ENCODE data around the gene SPARC. TPM values are rescaled to one million over a fixed set of nuclear protein-coding genes. Genes with fewer than 3 reads are reported as not detected.

The SPARC gene
- total and polyA plus RNA-seq, 4 donors = 145 to 1,186 (median 918) TPM

DNA sequence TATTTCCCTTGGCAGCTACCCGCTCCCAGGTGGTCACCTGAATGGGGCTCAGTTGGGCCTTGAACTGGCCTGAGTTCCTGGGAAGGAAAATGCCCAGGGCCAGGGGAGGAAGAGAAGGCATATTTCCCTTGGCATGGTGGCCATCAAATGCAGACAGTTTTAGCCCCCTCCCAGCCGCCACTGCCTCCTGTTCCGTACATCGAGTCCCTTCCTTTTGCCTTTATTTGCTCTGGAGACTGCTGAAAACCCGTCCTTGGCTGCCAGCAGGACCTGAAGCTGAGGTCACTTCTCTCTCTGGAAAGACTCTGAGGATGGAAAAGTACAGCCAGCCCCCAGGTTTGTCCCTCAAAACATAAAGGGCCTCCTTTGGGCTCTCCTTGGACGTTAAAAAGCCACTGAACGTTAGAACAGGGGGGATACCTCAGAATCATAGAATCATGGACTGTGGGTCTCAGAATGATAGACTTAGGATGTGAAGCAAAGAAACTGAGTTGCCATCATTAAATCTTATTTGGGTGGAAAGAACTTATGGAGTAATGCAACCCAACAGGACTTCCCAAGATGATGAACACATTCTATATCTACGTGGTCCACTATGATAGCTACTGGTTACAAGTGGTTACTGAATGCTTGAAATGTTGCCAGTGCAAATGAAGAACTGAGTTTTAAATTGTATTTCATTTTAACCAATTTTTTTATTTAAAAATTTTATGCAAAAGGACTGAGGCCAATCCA is 7.1 kb downstream of the SPARC start:
- peak overlapping the region; percentile 64 to 84 for H3K27ac ChIP-seq (ENCODE audit: low read depth in 1 of 2, low read length in 1 of 2)
- peaks cover 16 to 76% (median 40%) of the 10 kb centered on the region in 5 donors for H3K4me1 ChIP-seq (ENCODE audit: control insufficient read depth in 5 of 5, insufficient read depth in 5 of 5, low read length in 5 of 5)
- no peaks in the 10 kb centered on the region for H3K27me3 ChIP-seq (ENCODE audit: control insufficient read depth in 3 of 3, insufficient read depth in 3 of 3, low read length in 2 of 3)
- no peak for DNase-seq
- peaks cover 0 to 32% (median 16%) of the 10 kb centered on the region in 4 donors for H3K36me3 ChIP-seq (ENCODE audit: control insufficient read depth in 4 of 4, insufficient read depth in 4 of 4, low read length in 4 of 4)
- H3K4me3 ChIP-seq = no peak overlapping the region
- peaks cover 0 to 6% (median 0%) of the 10 kb centered on the region in 4 donors for H3K9me3 ChIP-seq (ENCODE audit: control insufficient read depth in 4 of 4, insufficient read depth in 3 of 4, low read length in 3 of 4)
- no peak for TF ChIP-seq CTCF (IDR thresholded peaks at IDR 0.05; ENCODE audit: control extremely low read depth, extremely low read depth)
- ATAC-seq (ENCODE audit: insufficient read depth, low FRiP score) = no peak
- H3K9ac ChIP-seq (ENCODE audit: insufficient read depth in 1 of 2, low read length in 2 of 2) = no peak overlapping the region
- 77 to 93% methylated on average over 8 of the region's 8 CpGs for WGBS, 2 donors

DNA sequence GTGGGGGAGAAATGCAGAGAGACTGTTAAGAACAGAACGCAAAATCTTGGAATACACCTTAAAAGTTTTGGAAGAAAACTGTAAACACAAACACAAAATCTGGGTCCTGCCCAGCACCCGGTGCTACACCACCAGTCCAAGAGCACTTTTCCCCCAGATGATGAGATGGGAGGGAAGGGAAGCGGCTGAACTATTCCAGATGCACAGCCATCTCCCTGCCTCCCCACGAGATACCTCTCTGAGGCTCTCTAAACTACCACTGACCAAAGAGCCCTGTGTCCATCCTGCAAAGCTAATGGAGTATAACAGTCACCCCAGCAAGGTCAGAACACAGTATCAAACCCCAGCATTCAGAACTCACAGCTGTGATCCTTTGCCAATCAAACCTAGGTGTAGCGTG is 8.0 kb downstream of the SPARC start:
- Histone ChIP-seq H3K27ac (ENCODE audit: low read depth in 1 of 2, low read length in 1 of 2) (peak overlapping the region; percentile 81 to 84), H3K9ac (ENCODE audit: insufficient read depth in 1 of 2, low read length in 2 of 2) (no peak overlapping the region)
- no peak for ATAC-seq (ENCODE audit: insufficient read depth, low FRiP score)

GRCh38 chr5:151677776-151678545 is 8.8 kb downstream of the SPARC start:
- no peak for ATAC-seq (ENCODE audit: insufficient read depth, low FRiP score)
- WGBS, 2 donors = 16 to 40% methylated on average over 6 of the region's 6 CpGs
- peaks cover 16 to 61% (median 37%) of the 10 kb centered on the region in 5 donors for H3K4me1 ChIP-seq (ENCODE audit: control insufficient read depth in 5 of 5, insufficient read depth in 5 of 5, low read length in 5 of 5)
- no peak for TF ChIP-seq CTCF (IDR thresholded peaks at IDR 0.05; ENCODE audit: control extremely low read depth, extremely low read depth)
- peak overlapping the region; percentile 81 to 84 for H3K27ac ChIP-seq (ENCODE audit: low read depth in 1 of 2, low read length in 1 of 2)
- peak in 2 of 3 donors; percentile 27 to 31 for DNase-seq
- H3K9me3 ChIP-seq (ENCODE audit: control insufficient read depth in 4 of 4, insufficient read depth in 3 of 4, low read length in 3 of 4) = peaks cover 0 to 6% (median 0%) of the 10 kb centered on the region in 4 donors
- no peak overlapping the region for H3K4me3 ChIP-seq
- H3K9ac ChIP-seq (ENCODE audit: insufficient read depth in 1 of 2, low read length in 2 of 2) = peak overlapping the region in 1 of 2 donors; percentile 27
- peaks cover 0 to 42% (median 22%) of the 10 kb centered on the region in 4 donors for H3K36me3 ChIP-seq (ENCODE audit: control insufficient read depth in 4 of 4, insufficient read depth in 4 of 4, low read length in 4 of 4)
- no peaks in the 10 kb centered on the region for H3K27me3 ChIP-seq (ENCODE audit: control insufficient read depth in 3 of 3, insufficient read depth in 3 of 3, low read length in 2 of 3)

More for the DNA sequence above, 8.0 kb downstream of the SPARC start:
- H3K4me3 ChIP-seq = no peak overlapping the region
- 80 to 90% methylated on average over 5 of the region's 5 CpGs for WGBS, 2 donors
- H3K4me1 ChIP-seq (ENCODE audit: control insufficient read depth in 5 of 5, insufficient read depth in 5 of 5, low read length in 5 of 5) = peaks cover 16 to 68% (median 37%) of the 10 kb centered on the region in 5 donors
- H3K36me3 ChIP-seq (ENCODE audit: control insufficient read depth in 4 of 4, insufficient read depth in 4 of 4, low read length in 4 of 4) = peaks cover 0 to 39% (median 20%) of the 10 kb centered on the region in 4 donors
- peaks cover 0 to 6% (median 0%) of the 10 kb centered on the region in 4 donors for H3K9me3 ChIP-seq (ENCODE audit: control insufficient read depth in 4 of 4, insufficient read depth in 3 of 4, low read length in 3 of 4)
- TF ChIP-seq CTCF (IDR thresholded peaks at IDR 0.05; ENCODE audit: control extremely low read depth, extremely low read depth) = no peak
- no peaks in the 10 kb centered on the region for H3K27me3 ChIP-seq (ENCODE audit: control insufficient read depth in 3 of 3, insufficient read depth in 3 of 3, low read length in 2 of 3)
- DNase-seq = no peak

All from lung (tissue), 12 donors.